ENCODE results near the gene TMEM250. TPM values are rescaled to one million over a fixed set of nuclear protein-coding genes. Genes with fewer than 3 reads are reported as not detected.
A peak's percentile ranks its signal among the peaks of the same experiment; 100 is the strongest.

Gene TMEM250
- total RNA-seq, 4 donors from 2014 or later, result 34.7 to 75.0 (median 69.2) TPM

GRCh38 chr9:136109351-136110081 lies 9.2 kb downstream of the TMEM250 start:
- Histone ChIP-seq H3K4me1 (peaks cover 21 to 66% (median 39%) of the 10 kb centered on the region in 4 donors), H3K9me3 (no peaks in the 10 kb centered on the region), H3K4me3 (peak overlapping the region; percentile 40 to 51 (median 48)), H3K27me3 (no peaks in the 10 kb centered on the region), H3K27ac (peak overlapping the region; percentile 75 to 89 (median 78)), H3K36me3 (no peaks in the 10 kb centered on the region)
- TF ChIP-seq POLR2A (IDR thresholded peaks at IDR 0.05) (peak; percentile 41 to 47), CTCF (IDR thresholded peaks at IDR 0.05) (peak in 4 of 6 experiments; percentile 8 to 29 (median 16))
- DNase-seq, result peak; percentile 89 to 96 (median 95)

GRCh38 chr9:136108648-136109266 lies 9.9 kb downstream of the TMEM250 start:
- DNase-seq, result no peak
- TF ChIP-seq POLR2A (IDR thresholded peaks at IDR 0.05) (no peak), CTCF (IDR thresholded peaks at IDR 0.05) (no peak)
- H3K36me3 ChIP-seq, result no peaks in the 10 kb centered on the region
- H3K9me3 ChIP-seq, result no peaks in the 10 kb centered on the region
- H3K4me3 ChIP-seq, result peak overlapping the region; percentile 40 to 51 (median 48)
- H3K4me1 ChIP-seq, result peaks cover 21 to 73% (median 39%) of the 10 kb centered on the region in 4 donors
- peak overlapping the region; percentile 75 to 89 (median 78) for H3K27ac ChIP-seq
- no peaks in the 10 kb centered on the region for H3K27me3 ChIP-seq

- H3K27me3 ChIP-seq, result no peaks in the 10 kb centered on the region
- H3K27ac ChIP-seq, result peak overlapping the region; percentile 75 to 89 (median 78)
- no peaks in the 10 kb centered on the region for H3K9me3 ChIP-seq
- TF ChIP-seq CTCF (IDR thresholded peaks at IDR 0.05) (no peak), POLR2A (IDR thresholded peaks at IDR 0.05) (no peak)
- H3K36me3 ChIP-seq, result no peaks in the 10 kb centered on the region
- peaks cover 21 to 74% (median 39%) of the 10 kb centered on the region in 4 donors for H3K4me1 ChIP-seq
- no peak overlapping the region for H3K4me3 ChIP-seq
- peak in 1 of 3 donors; percentile 68 for DNase-seq
Observed at GRCh38 chr9:136107953-136108647, 10.6 kb downstream of the TMEM250 start.

GRCh38 chr9:136107155-136107952 lies 11.3 kb downstream of the TMEM250 start:
- DNase-seq, result peak; percentile 69 to 84 (median 81)
- TF ChIP-seq CTCF (IDR thresholded peaks at IDR 0.05) (no peak), POLR2A (IDR thresholded peaks at IDR 0.05) (no peak)

More at GRCh38 chr9:136107155-136107952, 11.3 kb downstream of the TMEM250 start:
- Histone ChIP-seq H3K27ac (peak overlapping the region; percentile 75 to 89 (median 78)), H3K9me3 (no peaks in the 10 kb centered on the region), H3K4me1 (peaks cover 21 to 74% (median 39%) of the 10 kb centered on the region in 4 donors), H3K4me3 (peak overlapping the region in 1 of 4 donors; percentile 14), H3K27me3 (no peaks in the 10 kb centered on the region), H3K36me3 (no peaks in the 10 kb centered on the region)
